Measurements from ENCODE around the gene TEDC1. TPM values are rescaled to one million over a fixed set of nuclear protein-coding genes. Genes with fewer than 3 reads are reported as not detected.

Gene TEDC1
- total RNA-seq, 2 donors from 2014 or later = 7.9 to 15.4 TPM

- DNase-seq (ENCODE audit: low spot score) = no peak
- intact Hi-C loops (cut with DNase I) = loop anchor here in 1 of 2 donors (10.0 kb wide), 1 partner anchor 387 kb away; no protein-coding TSS in a partner anchor
These were observed 19.7 kb upstream of the TEDC1 start for GRCh38 chr14:105471297-105471821.

- intact Hi-C loops (cut with DNase I) = loop anchor here in 1 of 2 donors (10.0 kb wide), 1 partner anchor 387 kb away; no protein-coding TSS in a partner anchor
- no peak for DNase-seq (ENCODE audit: low spot score)
These were observed 19.1 kb upstream of the TEDC1 start for GRCh38 chr14:105471823-105472485.

- intact Hi-C loops (cut with DNase I) = loop anchor here in 1 of 2 donors (10.0 kb wide), 1 partner anchor 388 kb away; no protein-coding TSS in a partner anchor
- no peak for DNase-seq (ENCODE audit: low spot score)
These were observed 18.5 kb upstream of the TEDC1 start for GRCh38 chr14:105472486-105472991.

- intact Hi-C loops (cut with DNase I) = loop anchor here in 1 of 2 donors (10.0 kb wide), 1 partner anchor 388 kb away; no protein-coding TSS in a partner anchor
- no peak for DNase-seq (ENCODE audit: low spot score)
These were observed 17.9 kb upstream of the TEDC1 start for GRCh38 chr14:105473033-105473676.

- intact Hi-C loops (cut with DNase I) = loop anchor here in 1 of 2 donors (10.0 kb wide), 1 partner anchor 389 kb away; no protein-coding TSS in a partner anchor
- DNase-seq (ENCODE audit: low spot score) = peak; percentile 97
These were observed 17.2 kb upstream of the TEDC1 start for GRCh38 chr14:105473677-105474482.

GRCh38 chr14:105474483-105475268 lies 16.4 kb upstream of the TEDC1 start, which contains the start of gene CRIP2:
Gene CRIP2, plus strand, starts transcription at chr14:105474821. Its CDS starts 42 bp downstream, at chr14:105474863.
- no peak for DNase-seq (ENCODE audit: low spot score)
- intact Hi-C loops (cut with DNase I) = loop anchor here (5.0 to 10.0 kb wide), 2 partner anchors 102 to 390 kb away; no protein-coding TSS in a partner anchor

- intact Hi-C loops (cut with DNase I) = loop anchor here (5.0 to 10.0 kb wide), 2 partner anchors 103 to 391 kb away; no protein-coding TSS in a partner anchor
- DNase-seq (ENCODE audit: low spot score) = peak; percentile 89
These were observed 15.6 kb upstream of the TEDC1 start for GRCh38 chr14:105475269-105476096.

GRCh38 chr14:105476097-105476830 lies 14.8 kb upstream of the TEDC1 start:
- DNase-seq (ENCODE audit: low spot score) = no peak
- intact Hi-C loops (cut with DNase I) = loop anchor here (5.0 to 10.0 kb wide), 2 partner anchors 104 to 391 kb away; no protein-coding TSS in a partner anchor

- intact Hi-C loops (cut with DNase I) = loop anchor here (5.0 to 10.0 kb wide), 2 partner anchors 105 to 392 kb away; no protein-coding TSS in a partner anchor
- DNase-seq (ENCODE audit: low spot score) = no peak
These were observed 14.0 kb upstream of the TEDC1 start for GRCh38 chr14:105476831-105477659.

- no peak for DNase-seq (ENCODE audit: low spot score)
- intact Hi-C loops (cut with DNase I) = loop anchor here (5.0 to 10.0 kb wide), 2 partner anchors 106 to 393 kb away; no protein-coding TSS in a partner anchor
These were observed 13.2 kb upstream of the TEDC1 start for GRCh38 chr14:105477660-105478397.

GRCh38 chr14:105478398-105479251 lies 12.4 kb upstream of the TEDC1 start:
- intact Hi-C loops (cut with DNase I) = loop anchor here (5.0 to 10.0 kb wide), 2 partner anchors 106 to 394 kb away; no protein-coding TSS in a partner anchor
- DNase-seq (ENCODE audit: low spot score) = no peak

GRCh38 chr14:105479431-105480158 lies 11.5 kb upstream of the TEDC1 start:
- no peak for DNase-seq (ENCODE audit: low spot score)
- intact Hi-C loops (cut with DNase I) = loop anchor here (5.0 to 10.0 kb wide), 2 partner anchors 107 to 395 kb away; no protein-coding TSS in a partner anchor

GRCh38 chr14:105480199-105480746 lies 10.8 kb upstream of the TEDC1 start:
- DNase-seq (ENCODE audit: low spot score) = no peak
- intact Hi-C loops (cut with DNase I) = no loop called here

Measured in posterior vena cava (tissue), 2 donors.